CD4-positive, alpha-beta T cell treated with Interleukin-15 for 4 hours (primary cell): Measurements from ENCODE around the gene ZFPM1.

Experiments
- DNase-seq: peaks from one replicate; pipeline ENCODE4 v3.0.0-alpha.2; 2020; ENCODE audit warnings: low spot score

ZFPM1 gene

GRCh38 chr16:88540346-88540977, 87.4 kb downstream of the ZFPM1 start:
- no peak for DNase-seq

- DNase-seq, result no peak
Observed at GRCh38 chr16:88541831-88542616, 88.9 kb downstream of the ZFPM1 start.

DNA sequence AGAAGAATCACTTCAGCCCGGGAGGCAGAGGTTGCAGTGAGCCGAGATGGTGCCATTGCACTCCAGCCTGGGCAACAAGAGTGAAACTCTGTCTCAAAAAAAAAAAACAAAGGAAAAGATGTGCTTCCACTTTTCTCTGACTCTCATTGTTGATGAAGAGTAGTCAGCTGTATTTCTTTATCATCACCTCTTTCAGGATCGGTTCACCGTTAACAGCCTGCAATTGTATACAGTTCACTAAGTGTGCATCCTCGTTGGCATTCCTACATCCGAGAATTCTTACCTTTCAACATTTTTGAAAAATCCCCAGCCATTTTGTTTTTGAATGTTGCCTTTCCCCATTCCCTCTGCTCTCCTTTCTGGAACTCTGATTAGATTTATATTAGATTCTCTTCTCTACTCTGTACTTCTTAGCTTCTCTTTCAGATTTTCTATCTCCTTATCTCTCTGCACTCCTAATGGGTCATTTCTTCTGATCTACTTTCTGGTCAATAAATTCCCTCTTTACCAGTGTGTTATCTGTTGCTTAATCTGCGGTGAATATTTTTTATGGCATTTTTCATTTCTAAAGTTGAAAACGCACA, 90.2 kb downstream of the ZFPM1 start:
- no peak for DNase-seq

DNA sequence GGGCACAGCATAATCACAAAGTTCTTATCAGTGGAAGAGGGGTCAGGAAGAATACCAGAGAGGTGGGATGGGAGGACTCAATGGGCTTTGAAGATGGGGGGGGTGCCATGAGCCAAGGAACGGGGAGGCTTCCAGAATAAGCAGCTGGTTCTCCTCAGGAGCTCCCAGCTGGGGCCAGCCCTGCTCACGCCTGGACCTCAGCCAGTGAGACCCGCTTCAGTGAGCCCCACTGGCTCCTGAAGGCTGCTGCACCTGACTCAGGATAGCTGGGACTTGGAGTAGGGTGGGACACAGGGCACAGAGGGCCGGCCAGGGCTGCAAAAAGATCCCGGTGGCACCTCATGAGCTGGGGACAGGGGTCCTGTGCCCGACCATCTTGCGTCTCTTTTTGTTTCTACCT, 92.7 kb downstream of the ZFPM1 start:
- DNase-seq, result no peak

- DNase-seq, result no peak
Observed at GRCh38 chr16:88548131-88548874, 95.2 kb downstream of the ZFPM1 start.

DNA sequence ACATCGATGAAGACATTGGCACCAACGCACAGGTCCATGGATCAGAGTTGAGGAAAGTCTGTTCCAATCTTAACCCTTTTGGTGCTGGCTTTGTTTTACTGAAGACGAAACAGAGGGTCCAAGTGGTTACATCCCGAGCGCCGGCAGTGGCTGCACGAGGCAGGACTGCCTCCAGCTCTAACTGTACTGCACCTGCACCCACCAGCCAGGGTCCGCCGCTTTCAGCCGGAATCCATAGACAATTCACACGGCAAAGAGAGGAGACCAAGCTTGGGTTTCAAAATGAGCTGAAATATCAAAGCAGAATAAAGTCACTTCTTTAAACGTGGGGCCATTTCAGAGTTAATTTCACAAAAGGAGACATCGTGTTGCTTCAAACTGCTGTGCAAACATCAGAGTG, 95.9 kb downstream of the ZFPM1 start:
- DNase-seq, result no peak

- no peak for DNase-seq
Observed at GRCh38 chr16:88549671-88550245, 96.7 kb downstream of the ZFPM1 start.

- DNase-seq, result no peak
Observed at GRCh38 chr16:88550246-88550661, 97.2 kb downstream of the ZFPM1 start.

GRCh38 chr16:88552166-88552565, 99.1 kb downstream of the ZFPM1 start:
- DNase-seq, result no peak

GRCh38 chr16:88552815-88553214, 99.7 kb downstream of the ZFPM1 start:
- DNase-seq, result no peak

DNA sequence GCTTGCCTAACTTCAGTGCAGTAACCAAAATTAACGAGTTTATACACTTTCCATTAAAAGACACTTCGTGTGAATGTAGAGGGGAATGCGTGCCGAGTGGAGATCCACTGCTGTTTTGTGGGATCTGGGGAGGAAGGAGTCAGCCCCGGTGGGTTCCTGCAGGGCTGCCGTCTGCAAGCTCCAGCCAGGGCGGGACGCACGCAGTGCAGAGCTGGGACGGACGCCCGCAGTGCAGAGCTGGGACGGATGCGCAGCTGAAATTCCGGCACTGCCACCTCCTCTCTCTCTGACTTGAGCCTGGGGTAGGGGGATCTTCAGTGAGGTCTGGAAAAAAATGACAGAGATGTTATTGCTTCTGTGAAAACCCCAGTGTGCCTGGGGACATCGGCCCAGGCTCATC, 100.7 kb downstream of the ZFPM1 start:
- DNase-seq, result no peak

DNA sequence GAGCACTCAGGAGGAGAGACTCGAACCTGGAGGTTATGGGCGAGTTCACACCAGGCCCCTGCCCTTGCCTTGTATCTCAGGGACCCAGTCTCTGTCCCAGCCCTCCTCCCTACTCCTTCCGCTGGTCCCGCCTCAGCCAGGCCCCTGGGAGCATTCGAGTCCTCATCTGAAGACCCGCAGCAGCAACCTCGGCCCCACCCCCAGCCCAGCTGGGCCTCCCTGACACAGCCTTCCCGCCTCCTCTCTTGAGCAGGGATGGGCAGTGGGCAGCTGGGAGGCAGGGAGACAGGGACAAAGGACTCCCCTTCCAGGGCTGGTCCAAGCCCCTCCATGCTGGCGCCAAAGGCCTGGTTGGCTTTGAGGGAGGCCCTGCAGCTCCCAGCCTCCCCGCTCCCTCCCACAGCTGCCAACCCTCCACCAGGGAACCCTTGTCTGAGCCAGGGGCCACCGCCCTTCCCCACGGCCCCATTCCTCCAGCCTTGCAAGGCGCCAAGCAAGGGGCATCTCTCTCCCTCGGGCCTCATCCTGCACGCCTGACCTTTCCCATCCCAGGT, 101.7 kb downstream of the ZFPM1 start:
- DNase-seq, result no peak

DNA sequence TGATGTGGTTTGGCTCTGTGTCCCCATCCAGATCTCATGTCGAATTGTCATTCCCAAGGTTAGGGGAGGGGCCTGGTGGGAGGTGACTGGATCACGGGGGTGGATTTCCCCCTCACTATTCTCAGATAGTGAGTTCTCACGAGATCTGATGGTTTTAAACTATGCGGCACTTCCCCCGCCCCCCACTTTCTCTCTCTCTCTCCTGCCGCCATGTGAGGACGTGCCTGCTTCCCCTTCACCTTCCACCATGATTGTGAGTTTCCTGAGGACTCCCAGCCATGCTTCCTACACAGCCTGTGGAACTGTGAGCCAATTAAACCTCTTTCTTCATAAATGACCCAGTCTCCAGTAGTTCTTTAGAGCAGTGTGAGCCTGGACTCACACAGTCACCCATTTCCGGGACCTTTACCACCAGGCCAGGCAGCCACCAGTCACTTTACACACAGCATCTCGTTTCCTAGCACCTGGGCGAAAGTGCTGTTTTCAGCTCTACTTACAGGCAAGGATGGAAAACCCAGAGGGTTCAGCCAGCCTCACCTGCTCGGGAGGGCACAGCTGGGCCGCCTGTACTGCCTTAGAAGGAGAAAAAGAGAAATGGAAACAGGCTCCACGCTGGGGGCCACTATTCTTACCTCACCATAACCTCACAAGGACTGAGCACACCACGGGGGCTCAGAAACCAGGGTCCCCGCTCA, 103.4 kb downstream of the ZFPM1 start:
- no peak for DNase-seq

GRCh38 chr16:88558457-88559442, 105.7 kb downstream of the ZFPM1 start:
- no peak for DNase-seq

- no peak for DNase-seq
Observed at GRCh38 chr16:88560714-88561484, 107.8 kb downstream of the ZFPM1 start.

DNA sequence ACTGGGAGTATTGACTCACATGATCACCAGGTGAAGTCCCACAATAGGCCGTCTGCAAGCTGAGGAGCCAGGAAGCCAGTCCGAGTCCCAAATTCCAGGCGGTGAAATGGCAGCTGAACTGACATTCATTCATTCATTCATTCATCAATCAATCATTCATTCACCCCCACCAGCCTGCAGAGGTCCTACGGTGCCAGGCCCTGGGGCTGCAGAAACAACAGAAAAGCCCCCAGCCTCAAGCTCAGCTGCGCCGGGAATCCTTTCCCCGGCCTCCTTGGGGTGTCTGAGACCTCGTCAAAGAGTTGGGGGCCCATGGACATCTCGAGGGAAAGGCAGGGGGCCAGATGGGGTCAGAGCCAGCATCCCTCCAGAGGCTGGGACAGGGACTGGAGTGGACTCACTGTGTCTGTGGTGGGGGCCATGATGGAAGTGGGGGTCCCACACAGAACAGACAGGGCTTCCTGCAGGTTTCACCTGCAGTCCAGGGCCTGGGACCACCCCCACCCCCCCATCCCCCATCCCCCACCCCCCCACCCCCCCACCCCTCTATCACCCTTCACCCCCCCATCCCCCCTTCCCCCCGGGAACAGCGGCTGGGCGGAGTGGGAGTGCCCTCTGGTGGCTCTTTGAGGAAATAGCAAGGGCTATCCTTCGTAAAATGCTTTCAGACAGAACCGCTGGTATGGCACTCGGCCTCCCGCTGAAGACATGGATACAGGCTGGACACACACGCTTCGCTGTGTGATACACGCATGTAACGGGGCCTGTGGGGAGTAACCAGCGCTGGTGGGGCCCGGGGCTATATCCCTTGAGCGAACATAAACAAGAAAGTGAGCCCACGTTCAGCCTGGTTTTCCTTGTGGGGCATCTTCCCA, 108.6 kb downstream of the ZFPM1 start:
- DNase-seq, result peak; percentile 54

DNA sequence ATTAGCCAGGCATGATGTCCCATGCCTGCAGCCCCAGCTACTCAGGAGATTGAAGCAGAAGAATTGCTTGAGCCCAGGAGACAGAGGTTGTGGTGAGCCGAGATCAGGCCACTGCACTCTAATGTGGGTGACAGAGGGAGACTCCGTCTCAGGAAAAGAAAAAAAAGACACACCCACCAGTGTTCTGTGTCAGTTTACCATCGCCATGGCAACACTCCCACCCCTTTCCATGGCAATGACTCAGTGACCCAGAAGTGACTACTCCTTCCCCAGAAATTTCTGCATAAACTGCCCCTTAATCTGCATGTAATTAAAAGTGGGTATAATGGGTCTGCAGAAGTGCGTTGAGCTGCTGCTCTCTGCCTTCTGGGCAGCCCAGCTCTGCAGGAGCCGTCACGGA, 113.1 kb downstream of the ZFPM1 start:
- DNase-seq, result peak; percentile 31
